Measurements from ENCODE around the gene EML4.
"Not testable (repeated sequence)": the region's sequence is repeated elsewhere in the genome, so short reads cannot be mapped to it uniquely, and the experiment has no call there.

The EML4 gene

GRCh38 chr2:42172020-42172419 lies 2.9 kb downstream of the EML4 start:
- no peak for DNase-seq

- DNase-seq: no peak
These were observed 3.4 kb downstream of the EML4 start for GRCh38 chr2:42172566-42172965.

DNA sequence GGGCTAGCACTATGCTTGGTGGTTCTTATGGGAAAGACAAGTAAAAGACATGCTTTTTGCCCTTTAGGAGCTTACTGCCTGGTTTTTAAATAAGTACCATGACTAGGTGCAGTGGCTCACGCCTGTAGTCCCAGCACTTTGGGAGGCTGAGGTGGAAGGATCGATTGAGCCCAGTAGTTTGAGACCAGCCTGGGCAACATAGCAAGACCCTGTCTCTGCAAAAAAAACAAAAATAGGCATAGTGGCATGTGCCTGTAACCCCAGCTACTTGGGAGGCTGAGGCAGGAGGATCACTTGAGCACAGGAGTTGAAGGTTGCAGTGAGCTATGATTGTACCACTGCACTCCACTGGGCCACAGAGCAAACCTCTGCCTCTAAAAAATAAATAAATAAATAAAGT lies 4.3 kb downstream of the EML4 start:
- DNase-seq: not testable (repeated sequence)

DNA sequence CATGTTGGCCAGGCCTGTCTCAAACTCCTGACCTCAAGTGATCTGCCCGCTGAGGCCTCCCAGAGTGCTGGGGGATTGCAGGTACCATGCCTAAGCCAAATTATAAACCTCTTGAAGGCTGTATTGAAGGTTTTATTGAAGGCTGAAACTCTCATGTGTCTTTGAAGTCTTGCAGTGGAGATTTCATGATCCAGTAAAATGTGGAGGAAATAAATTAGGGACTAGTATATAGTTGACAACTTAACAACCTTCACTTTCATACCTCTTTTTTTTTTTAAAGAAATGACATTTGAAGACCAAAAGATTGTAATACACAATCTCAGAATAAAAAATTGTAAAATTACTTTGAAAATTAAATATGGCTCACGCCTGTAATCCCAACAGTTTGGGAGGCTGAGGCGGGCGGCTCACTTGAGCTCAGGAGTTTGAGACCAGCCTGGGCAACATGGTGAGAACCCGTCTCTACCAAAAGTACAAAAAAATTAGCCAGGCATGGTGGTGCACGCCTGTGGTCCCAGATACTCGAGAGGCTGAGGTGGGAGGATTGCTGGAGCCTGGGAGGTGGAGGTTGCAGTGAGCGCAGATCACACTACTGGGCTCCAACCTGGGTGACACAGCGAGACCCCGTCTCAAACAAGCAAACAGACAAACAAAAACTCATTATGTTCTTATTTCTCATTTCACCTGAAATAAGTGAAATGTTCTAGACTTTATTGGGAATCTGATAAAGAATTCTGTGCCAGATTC lies 8.0 kb downstream of the EML4 start:
- DNase-seq: no peak

- no peak for DNase-seq
These were observed 9.2 kb downstream of the EML4 start for GRCh38 chr2:42178335-42178734.

DNA sequence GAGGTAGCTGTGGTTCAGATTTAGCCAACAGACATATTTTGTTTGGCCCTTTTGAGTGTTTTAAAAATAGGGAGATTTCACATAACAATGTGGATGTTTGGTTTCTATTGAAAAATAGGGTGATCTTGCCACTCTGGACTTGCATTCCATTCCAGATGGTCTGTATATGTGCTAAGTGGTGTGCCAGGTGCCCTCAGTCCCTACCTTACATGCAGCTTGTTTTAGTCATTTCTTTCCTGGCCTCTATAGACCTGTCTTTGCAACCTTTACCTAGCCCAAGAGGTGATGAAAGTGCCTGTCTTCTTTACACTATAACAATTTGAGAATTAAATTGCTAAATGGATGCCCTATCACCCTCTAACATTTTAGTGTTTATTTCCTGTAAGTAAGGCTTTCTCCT lies 11.1 kb downstream of the EML4 start:
- DNase-seq: no peak

DNA sequence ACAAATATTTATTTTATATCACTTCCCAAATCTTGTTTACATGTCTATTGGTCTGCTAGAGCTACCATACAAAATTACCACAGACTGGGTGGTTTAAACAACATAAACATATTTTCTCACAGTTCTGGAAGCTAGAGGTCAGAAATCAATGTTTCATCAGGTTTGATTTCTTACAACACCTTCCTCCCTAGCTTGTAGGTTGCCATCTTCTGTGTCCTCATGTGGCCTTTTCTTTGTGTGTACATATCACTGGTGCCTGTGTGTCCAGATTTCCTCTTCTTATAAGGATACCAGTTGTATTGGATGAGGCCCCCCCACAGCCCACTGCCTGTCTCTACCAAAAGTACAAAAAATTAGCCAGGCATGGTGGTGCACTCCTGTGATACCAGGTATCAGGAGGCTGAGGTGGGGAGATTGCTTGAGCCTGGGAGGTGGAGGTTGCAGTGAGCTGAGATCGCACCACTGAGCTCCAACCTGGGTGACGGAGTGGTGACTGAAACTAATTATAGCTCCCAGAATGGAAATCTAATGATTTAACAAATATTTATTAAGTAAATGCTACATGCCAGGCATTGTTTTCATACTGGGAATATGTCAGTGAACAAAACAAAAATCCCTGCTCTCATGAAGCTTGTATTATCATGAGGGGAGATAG lies 13.6 kb downstream of the EML4 start:
- DNase-seq: no peak

DNA sequence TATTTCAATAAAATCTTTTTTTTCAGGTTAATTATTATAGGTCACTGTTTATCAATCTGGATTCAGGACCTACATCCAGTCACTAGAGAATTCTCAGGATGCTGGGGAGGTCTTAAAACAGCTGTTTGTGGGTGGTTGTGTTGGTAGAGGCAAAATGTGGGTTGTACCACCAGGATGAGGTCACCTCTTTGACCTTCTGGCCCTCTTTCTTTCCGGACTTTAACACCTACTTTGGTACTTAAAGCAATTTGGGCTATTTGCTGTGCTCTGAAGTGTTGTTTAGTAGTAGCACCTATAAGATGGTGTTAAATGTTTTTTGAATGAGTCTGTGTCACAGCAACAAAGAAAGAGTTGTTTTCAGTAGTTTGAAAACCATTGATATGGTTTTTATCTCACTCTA lies 14.6 kb downstream of the EML4 start:
- no peak for DNase-seq

GRCh38 chr2:42184346-42184745 lies 15.2 kb downstream of the EML4 start:
- no peak for DNase-seq

- DNase-seq: no peak
These were observed 16.2 kb downstream of the EML4 start for GRCh38 chr2:42185220-42185921.

DNA sequence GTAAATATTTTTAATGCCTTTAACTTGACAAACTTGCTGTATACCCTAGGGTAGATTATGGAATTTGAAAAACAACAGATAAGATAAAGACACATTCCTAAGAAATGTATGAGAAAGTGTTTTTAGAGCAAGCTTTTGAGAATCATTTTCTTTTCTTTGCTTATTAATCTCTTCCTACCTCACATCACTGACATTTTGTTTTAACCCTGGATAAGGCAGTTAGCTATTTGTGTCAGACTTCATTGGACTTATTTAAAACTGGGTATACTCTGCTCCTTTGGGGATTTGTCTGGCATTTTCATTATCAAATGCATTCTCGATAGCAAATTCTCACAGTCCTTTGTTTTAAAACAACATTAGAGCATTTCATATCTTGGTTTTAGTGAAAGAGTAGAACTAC lies 17.2 kb downstream of the EML4 start:
- no peak for DNase-seq

DNA sequence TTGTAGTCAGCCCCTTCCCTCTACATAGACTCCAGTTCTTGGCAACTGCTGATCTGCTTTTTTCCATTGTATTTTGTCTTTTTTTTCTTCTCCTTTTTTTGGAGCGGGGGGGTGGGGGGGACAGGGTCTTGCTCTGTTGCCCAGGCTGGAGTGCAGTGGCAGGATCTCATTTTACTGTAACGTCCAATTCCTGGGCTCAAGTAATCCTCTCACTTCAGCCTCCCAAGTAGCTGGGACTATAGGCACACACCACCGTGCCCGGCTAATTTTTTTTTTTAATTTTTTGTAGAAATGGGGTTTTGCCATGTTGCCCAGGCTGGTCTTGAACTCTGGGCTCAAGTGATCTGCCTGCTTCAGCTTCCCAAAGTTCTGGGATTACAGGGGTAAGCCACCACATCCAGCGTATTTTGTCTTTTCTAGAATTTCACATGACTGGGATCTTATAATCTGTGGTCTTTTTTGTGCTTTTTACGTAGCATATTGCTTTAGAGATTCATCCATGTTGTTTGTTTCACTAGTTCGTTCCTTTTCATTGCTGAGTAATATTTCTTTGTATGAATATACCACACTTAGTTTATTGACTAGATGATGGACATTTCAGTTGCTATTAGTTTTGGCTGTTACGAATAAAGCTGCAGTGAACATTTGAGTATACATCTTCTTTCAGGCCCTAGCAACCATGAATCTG lies 17.9 kb downstream of the EML4 start:
- DNase-seq: no peak

- no peak for DNase-seq
These were observed 18.7 kb downstream of the EML4 start for GRCh38 chr2:42187886-42188285.

DNA sequence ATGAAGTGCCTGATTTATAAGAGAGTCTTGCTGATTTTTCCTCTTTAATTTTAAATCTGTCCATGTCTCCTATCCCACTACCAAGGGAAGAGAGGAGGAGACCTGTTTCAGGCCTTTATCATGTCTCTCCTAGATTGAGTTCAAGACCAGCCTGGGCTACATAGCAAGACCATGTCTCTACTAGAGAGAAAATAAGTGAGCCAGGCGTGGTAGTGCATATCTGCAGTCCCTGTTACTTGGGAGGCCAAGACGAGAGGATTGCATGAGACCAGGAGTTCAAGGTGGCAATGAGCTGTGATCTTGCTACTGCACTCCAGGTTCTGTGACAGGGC lies 20.0 kb downstream of the EML4 start:
- DNase-seq: no peak

GRCh38 chr2:42190191-42190590 lies 21.0 kb downstream of the EML4 start:
- DNase-seq: no peak

DNA sequence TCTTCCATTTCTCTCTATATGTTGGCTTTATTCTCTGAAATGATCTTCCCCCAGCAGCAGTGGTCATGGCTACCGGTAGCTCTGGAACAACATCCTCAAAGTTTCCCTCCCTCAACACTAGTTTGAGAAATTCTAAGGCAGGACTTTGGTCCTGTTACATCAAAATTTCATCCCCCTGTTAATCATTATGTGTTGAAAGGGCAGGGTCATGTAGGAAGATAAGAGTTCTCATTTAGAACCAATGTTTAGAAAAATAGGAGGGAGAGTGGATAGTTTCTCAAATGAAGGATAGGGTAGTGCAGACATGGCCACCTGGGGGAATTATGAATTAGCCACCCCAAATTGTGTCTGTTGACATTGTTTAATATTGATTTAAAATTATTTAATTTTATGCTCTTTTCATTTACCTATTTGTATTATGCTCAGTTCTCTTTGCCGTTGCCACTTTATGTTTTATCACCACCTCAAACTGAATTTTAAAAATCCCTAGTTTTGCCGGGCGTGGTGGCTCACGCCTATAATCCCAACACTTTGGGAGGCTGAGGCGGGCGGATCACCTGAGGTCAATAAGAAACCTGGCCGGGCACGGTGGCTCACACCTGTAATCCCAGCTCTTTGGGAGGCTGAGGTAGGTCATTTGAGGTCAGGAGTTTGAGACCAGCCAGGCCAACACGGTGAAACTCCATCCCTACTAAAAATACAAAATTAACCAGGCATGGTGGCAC lies 22.3 kb downstream of the EML4 start:
- DNase-seq: no peak

- no peak for DNase-seq
These were observed 22.8 kb downstream of the EML4 start for GRCh38 chr2:42192010-42192373.

DNA sequence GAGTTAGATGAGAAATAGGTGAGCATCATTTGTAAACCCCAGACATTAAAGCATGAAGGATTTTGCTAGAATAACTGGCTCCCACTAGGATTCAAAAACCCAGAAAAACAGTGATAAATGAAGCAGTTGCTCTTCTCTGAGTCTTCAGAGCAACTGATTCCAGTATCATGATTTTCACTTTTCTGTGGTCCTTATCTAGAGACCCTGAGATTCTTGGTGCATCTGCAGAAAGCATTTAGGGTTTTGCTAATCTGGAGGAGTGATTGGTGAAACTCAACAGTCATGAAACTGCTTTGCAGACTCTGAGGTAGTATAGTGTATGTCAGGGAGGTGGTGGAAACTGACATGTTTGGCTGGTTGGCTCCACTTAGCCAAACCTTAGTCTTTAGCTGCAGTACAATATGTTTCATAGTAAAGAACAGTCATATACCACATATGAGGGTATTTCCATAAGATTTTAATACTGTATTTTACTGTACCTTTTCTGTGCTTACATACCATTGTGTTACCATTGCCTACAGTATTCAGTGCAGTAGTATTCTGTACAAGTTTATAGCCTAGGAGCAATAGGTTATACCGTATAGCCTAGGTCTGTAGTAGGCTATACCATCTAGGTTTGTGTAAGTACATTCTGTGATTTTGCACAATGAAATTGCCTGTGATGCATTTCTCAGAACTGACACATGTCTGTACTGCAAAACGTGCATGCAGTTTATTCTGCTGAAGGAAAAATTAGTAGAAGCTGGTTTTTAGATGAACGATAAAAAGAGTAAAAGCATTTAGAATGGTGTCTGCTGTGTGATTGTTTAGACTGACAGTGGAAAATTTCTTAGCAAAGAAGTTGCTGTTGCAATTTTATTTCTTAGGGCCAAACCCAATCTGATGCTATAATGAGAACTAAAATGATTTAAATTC lies 23.8 kb downstream of the EML4 start:
- DNase-seq: no peak

DNA sequence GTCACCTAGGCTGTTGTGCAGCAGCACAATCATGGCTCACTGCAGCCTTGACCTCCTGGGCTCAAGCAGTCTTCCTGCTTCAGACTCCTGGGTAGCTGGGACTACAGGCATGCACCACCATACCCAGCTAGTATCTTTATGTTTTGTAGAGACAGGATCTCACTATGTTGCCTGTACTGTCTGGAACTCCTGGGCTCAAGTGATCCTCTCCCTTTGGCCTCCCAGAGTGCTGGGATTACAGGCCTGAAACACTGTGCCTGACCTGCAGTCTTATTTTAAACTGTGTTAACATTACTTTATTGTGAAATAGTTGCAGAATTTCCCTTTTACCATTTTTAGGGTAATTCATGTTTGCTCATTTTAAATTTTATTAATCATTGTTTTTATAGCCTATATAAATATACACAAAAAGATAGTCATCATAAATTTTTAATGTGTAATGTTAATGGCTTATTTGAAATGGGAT lies 24.6 kb downstream of the EML4 start:
- no peak for DNase-seq

- no peak for DNase-seq
These were observed 25.3 kb downstream of the EML4 start for GRCh38 chr2:42194428-42194827.

DNA sequence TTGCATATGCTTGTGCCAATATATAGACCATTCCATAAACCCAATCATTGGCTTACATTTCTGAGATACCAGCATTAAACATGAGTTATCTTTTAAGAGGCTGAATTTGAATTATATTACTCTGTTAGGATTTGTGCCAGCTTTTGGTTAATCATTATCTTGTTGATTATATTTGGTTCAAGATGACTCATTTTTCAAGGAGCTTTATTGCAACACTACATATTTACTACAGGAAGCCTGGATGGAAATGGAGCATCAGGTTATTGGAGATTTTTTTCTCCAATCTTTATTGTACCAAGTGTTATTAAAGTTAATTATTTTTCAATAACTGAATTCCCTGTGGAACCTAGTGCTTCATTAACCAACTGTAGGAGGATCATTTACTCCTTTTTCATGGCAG lies 26.4 kb downstream of the EML4 start:
- no peak for DNase-seq

GRCh38 chr2:42196070-42196402 lies 26.9 kb downstream of the EML4 start:
- no peak for DNase-seq
